MV-4-11 (cell line): Measurements from ENCODE around the gene RTN1.

Experiments
- DNase-seq: peaks from one replicate; lab custom pipeline; 2025; lab: John Stamatoyannopoulos, UW

RTN1 gene

GRCh38 chr14:59870277-59871165, at the start of gene RTN1:
RTN1 (minus strand) TSS chr14:59870776; CDS start chr14:59870630, 146 bp downstream.
- peak; percentile 32 for DNase-seq

GRCh38 chr14:59920378-59920683, 49.8 kb upstream of the RTN1 start:
- DNase-seq, result no peak

GRCh38 chr14:59919570-59920377, 49.2 kb upstream of the RTN1 start, which contains the start of gene LRRC9:
LRRC9 (plus strand) TSS chr14:59920144.
- no peak for DNase-seq

GRCh38 chr14:59918824-59919569, 48.4 kb upstream of the RTN1 start:
- DNase-seq, result no peak

- DNase-seq, result no peak
Measured at GRCh38 chr14:59913187-59913586, 42.6 kb upstream of the RTN1 start.

- DNase-seq, result no peak
Measured at GRCh38 chr14:59912443-59912842, 41.9 kb upstream of the RTN1 start.

- DNase-seq, result no peak
Measured at GRCh38 chr14:59905188-59905587, 34.6 kb upstream of the RTN1 start.

- DNase-seq, result no peak
Measured at GRCh38 chr14:59904184-59904583, 33.6 kb upstream of the RTN1 start.

GRCh38 chr14:59900556-59900955, 30.0 kb upstream of the RTN1 start:
- no peak for DNase-seq

- no peak for DNase-seq
Measured at GRCh38 chr14:59897757-59898383, 27.3 kb upstream of the RTN1 start.

GRCh38 chr14:59895721-59896120, 25.1 kb upstream of the RTN1 start:
- DNase-seq, result no peak

- no peak for DNase-seq
Measured at GRCh38 chr14:59890676-59891075, 20.1 kb upstream of the RTN1 start.

GRCh38 chr14:59882957-59883356, 12.4 kb upstream of the RTN1 start:
- peak; percentile 7 for DNase-seq

- no peak for DNase-seq
Measured at GRCh38 chr14:59871166-59871495, 555 bp upstream of the RTN1 start.

GRCh38 chr14:59869381-59870255, 958 bp downstream of the RTN1 start:
- DNase-seq, result no peak

- no peak for DNase-seq
Measured at GRCh38 chr14:59868021-59868420, 2.6 kb downstream of the RTN1 start.

- DNase-seq, result peak; percentile 8
Measured at GRCh38 chr14:59863806-59864525, 6.6 kb downstream of the RTN1 start.

- DNase-seq, result no peak
Measured at GRCh38 chr14:59857328-59857727, 13.2 kb downstream of the RTN1 start.

GRCh38 chr14:59852350-59852749, 18.2 kb downstream of the RTN1 start:
- no peak for DNase-seq

GRCh38 chr14:59850458-59850857, 20.1 kb downstream of the RTN1 start:
- DNase-seq, result no peak
